GM19468 (cell line): Measurements from ENCODE around the gene FLRT1.

Experiments
- ATAC-seq: cut with Tn5 transposase; IDR thresholded peaks from one replicate; pipeline ENCODE4 v1.9.1; 2021; ENCODE audit warnings: mild to moderate bottlenecking, moderate library complexity, moderate number of reproducible peaks; ENCODE audit not compliant: unreplicated experiment; ENCODE audit errors: extremely low read depth

FLRT1 gene, protein sequence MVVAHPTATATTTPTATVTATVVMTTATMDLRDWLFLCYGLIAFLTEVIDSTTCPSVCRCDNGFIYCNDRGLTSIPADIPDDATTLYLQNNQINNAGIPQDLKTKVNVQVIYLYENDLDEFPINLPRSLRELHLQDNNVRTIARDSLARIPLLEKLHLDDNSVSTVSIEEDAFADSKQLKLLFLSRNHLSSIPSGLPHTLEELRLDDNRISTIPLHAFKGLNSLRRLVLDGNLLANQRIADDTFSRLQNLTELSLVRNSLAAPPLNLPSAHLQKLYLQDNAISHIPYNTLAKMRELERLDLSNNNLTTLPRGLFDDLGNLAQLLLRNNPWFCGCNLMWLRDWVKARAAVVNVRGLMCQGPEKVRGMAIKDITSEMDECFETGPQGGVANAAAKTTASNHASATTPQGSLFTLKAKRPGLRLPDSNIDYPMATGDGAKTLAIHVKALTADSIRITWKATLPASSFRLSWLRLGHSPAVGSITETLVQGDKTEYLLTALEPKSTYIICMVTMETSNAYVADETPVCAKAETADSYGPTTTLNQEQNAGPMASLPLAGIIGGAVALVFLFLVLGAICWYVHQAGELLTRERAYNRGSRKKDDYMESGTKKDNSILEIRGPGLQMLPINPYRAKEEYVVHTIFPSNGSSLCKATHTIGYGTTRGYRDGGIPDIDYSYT

DNA sequence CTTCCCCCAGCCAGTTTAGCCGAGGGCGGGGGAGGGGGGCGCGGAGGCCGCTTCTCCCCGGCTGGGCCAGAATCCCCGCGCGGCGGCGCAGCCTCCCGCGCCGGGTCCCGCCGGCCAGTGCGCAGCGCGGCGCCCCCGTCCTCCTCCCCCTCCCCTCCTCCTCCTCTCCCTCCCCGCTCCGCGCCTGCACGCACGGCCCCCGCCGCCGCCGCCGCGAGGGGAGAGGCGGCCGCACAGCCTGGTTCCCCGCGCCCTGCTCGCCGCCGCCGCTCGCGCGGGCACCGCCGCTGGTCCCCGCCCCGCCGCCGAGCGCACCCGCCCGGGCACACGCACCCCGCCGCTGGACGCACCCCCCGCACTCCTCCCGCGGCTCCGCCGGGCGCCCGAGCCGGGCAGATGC lies at the start of gene FLRT1:
FLRT1 (plus strand) TSS at position 356 of the 400 bp plus-strand sequence. CDS start 80,337 bp downstream, outside the sequence.
- ATAC-seq: no peak

DNA sequence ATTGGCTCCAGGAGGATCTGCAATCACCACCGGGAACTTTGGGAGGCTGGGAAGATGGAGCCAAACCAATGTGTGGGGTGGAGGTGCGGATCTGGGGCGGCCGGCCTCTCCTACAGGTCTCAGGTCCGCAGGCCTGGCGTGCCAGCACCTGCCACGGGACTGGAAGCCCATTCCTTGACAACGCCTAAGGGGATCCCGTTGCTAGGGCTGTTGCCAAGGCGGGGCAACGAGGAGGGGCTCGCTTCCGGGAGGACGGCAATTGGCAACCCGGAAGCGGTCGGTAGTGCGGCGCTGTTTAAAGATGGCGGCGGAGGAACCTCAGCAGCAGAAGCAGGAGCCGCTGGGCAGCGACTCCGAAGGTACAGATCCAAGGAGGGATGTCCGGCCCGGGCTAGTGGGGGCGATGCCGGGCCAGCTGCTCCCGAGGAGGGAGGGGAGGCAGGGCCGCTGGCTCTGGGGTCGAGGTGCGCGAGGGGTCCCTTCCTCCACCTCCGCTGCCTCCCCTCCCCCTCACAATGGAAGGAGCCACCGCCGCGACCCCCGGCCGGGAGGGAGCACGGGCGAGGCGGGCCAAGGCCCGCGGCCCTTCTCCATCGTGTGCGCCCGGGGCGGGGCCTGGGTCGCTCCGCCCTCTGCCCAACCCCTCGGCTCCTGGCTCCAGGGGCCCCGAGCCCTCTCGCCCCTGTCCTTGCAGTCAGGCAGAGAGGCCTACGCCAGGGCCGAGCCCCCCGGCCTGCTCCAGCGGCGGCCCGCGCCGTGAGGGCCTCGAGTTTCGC lies 49.4 kb upstream of the FLRT1 start, which contains the start of gene OTUB1:
OTUB1 (plus strand) TSS at position 283 of the 776 bp plus-strand sequence; CDS start at position 302, 19 bp downstream.
- no peak for ATAC-seq

DNA sequence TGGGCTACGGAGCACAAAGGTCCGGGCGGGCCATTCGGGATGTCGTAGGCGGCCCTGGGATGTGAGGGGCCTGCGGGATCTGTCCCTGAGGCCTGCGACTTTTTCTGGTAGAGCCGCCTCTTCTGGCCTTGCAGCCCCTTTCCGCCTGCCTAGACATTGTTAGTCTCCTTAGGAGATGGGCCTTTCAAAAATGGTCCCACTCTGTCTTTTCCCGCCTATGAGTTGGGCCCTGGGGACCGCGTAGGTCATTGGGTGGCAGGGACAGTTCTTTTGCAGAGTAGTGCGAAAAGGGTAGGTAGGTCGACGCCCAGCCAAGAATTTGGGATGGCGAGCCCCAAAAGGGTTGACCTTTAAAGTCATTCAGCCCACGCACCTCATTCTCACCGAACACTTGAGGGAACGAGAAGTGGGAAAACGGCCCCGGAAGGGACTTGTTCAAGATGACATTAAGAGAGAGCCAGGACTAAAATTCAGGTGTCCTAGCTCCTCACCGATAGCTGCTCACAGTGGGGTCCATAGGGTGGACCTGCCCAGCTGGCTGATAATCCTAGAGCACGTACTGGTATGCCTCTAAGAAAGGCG lies 48.7 kb upstream of the FLRT1 start:
- no peak for ATAC-seq

DNA sequence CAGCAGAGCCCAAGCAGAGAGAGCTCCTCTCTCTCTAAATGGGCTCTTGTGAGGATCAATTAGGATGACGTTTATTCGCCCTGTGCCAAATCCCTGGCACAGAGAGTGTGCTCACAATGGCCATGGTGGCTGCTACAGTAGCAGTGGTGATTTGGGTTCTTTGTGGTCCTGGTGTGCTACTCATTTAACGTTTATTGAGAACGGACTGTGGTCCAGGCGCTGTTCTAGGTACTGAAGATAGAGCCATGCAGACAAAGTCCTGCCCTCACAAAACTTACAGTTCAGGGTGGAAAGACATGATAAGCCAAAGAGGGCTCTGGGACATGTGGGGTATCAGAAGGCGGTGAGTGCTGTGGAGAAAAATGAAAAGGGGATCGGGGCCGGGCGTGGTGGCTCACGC lies 44.2 kb upstream of the FLRT1 start:
- no peak for ATAC-seq

DNA sequence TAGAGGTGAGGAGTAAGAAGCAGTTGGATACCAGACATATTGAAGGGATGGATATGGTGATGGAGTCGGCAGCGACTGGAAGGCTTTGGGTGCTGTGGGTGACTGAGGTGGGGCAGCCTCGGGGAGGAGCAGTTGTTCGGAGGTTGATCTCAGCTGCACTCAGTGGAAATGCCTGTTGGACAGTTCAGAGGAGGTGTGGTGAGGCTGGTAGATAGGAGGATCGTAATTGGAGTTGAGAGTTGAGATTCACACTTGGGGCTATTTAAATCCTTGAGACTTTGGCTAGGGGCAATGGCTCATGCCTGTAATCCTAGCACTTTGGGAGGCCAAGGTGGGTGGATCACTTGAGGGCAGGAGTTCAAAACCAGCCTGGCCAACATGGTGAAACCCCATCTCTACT lies 42.6 kb upstream of the FLRT1 start:
- no peak for ATAC-seq

DNA sequence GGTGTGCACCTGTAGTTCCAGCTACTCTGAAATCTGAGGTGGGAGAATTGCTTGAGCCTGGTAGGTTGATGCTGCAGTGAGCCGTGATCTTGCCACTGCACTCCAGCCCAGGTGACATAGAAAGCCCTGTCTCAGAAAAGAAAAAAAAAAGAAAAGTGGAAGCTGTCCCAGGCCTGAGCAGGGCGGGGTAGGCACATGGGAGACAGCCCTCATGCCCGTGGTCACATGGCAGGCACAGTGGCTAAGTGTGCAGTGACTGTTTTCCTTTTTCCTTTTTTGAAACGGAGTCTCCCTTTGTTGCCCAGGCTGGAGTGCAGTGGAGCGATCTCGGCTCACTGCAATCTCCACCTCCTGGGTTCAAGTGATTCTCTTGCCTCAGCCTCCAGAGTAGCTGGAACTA lies 41.7 kb upstream of the FLRT1 start:
- no peak for ATAC-seq

DNA sequence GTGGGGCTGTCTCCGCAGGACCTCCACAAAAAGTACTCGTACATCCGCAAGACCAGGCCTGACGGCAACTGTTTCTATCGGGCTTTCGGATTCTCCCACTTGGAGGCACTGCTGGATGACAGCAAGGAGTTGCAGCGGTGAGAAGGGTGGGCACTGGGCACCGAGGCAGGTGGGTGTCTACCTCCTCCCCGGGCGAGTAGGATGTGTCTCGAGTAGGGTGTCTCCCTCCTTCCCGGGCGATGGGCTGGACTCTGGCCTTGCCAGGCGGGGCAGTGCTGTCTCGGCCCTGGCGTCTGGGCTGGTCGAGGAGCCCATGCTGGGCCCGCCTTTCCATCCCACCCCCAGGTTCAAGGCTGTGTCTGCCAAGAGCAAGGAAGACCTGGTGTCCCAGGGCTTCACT lies 39.2 kb upstream of the FLRT1 start:
- no peak for ATAC-seq

DNA sequence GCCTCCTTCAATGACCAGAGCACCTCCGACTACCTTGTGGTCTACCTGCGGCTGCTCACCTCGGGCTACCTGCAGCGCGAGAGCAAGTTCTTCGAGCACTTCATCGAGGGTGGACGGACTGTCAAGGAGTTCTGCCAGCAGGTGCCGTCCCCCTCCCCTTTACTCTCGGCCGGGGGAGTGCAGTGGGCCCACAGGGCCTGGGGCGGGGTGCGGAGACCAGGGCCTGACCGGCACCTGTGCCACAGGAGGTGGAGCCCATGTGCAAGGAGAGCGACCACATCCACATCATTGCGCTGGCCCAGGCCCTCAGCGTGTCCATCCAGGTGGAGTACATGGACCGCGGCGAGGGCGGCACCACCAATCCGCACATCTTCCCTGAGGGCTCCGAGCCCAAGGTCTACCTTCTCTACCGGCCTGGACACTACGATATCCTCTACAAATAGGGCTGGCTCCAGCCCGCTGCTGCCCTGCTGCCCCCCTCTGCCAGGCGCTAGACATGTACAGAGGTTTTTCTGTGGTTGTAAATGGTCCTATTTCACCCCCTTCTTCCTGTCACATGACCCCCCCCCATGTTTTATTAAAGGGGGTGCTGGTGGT lies 38.5 kb upstream of the FLRT1 start:
- no peak for ATAC-seq

DNA sequence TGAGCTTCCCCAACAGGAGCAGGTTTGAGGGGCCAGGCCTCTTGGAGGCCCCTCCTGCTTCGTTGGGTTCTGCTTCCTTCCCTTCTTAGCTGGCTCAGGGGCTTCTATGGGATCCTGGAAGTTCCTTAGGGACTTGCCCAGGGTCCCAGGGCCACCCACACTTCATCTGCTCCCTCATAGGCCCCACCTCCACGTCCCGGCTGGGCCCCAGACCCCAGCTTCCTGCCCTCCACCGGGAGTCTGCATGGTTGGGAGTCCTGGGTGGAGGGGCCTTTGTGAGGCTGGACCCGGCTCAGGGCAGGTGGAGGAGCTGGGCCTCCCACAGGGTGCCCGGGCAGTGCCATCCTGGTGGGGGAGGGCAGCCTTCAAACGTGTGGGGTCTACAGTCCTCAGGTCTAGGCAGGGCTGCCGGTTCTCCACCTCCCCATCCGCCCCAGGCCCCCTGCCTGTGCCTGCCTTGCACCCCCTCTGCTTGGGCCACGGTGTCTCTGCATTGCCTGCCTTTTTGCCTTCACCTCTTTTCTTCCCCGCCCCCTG lies 37.9 kb upstream of the FLRT1 start:
- ATAC-seq: no peak

DNA sequence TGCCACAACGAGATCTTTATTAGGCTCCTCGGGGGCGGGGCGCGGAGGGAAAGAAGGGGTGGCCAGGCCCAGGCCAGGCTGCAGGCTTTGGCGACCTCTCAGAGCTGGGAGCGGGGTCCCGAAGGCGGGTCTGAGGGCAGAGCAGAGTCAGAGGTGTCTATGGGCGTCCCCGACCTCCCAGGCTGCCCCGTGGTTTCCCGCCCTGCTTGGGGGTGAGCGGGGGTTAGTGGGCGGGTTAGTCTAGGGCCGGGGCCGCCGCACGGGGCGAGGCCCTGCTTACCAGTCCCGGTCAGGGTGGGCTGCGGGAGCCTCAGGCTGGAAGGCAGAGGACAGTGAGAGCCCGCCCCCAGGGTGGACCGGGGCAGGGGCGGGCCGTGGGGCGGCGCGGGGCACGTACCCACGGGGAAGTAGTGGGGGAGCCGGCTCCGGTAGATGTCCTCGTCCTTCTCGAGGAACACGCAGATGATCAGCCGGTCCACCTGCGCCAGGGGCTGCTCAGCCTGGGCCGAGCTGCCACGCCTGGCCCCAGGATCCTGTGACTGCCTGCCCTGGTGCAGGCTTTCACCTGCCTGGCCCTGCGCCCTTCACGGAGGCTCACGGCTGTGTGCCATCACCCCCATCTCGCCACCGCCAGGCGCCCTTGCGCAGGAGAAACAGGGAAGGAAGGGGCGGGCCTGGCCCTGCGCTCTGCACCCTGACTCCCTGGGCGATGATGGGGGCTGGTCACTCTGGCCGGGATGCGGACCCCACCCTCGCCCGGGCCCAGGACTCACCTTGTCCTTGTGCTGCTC lies 37.0 kb upstream of the FLRT1 start:
- ATAC-seq: no peak

DNA sequence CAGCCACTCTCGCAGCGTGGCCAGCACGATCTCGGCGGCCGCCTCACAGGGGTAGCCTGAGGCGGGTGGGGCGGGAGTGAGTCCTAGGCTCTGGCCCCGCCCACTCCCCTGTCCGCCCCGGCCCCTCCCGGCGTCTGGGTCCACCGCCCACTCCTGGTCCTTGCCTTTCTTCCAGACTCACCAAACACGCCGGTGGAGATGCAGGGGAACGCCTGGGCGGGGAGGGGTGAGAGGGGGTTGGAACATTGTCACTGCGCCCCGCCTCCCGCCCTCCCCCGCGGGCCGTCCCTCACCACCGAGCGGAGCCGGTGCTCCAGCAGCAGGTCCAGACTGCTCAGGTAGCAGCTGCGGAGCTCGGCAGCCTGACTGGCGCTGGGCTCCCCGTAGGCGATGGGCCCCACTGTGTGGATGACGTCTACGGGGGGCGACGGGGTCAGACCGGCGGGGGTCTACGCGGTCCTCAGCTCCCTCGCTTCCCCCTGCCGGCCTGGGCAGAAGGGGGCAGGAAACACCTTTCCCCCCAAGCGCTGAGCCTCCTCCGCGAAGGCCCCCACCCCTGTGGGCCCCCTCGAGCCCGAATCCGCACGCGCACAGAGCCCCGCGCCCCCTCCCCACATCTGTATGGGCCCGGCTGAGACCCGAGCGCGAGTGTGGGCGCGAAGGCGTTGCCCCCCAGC lies 36.2 kb upstream of the FLRT1 start:
- ATAC-seq: no peak

DNA sequence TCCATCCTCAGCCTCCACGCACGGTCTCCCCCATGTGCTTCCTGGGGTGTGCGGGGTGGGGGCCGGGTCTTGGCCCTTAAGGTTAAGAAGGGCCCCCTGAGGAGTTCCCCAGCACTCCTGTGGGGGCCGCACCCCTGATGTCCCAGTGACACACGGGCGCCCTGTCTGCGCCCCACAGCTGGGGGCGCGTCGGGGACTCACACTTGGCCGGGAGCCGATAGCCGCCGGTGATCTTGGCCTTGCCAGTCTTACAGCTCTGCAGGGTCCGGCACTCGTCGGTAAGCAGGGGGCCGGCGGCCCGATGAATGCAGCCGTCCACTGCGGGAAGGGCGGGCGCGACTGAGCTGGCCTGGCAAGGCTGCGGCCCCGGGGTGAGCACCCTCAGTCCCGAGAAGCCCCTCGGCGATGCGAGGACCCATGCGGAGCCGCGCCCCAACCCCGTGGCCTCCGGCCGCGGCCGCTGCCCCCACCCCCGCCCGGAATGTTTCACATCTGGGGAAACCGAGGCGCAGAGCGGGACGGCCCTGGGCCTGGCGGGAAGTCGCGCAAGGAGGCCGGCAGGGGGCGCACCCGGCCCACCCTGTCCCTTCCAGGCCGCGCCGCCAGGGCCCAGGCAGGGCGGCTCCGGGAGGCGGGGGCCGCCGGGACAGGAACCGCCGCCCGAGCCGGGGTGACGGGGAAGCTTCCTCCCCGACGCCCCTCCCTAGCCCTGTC lies 35.5 kb upstream of the FLRT1 start:
- ATAC-seq: no peak

DNA sequence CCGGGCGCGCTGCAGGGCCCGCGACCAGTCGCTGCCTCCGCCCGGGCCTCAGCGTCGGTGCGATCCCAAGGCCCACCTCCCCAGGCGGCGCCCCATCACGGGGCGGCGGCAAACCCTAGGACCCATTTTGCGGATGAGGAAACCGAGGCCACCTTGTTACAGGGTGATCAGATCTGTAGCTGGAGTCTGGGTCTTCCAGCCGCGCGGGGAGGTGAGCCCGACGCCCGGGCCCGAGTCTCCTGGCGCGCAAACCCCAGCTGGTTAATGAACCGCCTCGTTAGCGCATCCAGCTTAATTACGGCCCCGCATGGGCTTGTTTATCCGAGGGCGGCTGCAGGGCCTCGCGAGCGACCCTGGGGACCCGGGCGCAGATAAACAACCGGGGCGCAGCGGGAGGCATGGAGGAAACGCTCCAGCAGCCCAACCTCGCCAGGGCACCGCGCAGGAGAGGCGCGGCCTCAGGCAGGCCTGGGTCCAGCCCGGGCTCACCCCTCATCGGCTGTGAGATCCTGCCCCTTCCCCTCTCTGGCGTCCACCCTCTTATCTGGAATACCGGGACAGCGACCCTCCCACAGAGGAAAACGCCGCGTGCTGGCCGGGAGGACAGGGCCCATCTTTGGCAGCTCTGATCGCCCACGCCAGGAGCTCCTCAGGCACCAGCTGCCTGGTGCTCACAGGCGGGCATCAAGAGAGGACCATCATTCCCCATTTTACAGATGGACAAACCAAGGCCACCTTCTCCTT lies 34.8 kb upstream of the FLRT1 start:
- ATAC-seq: no peak

DNA sequence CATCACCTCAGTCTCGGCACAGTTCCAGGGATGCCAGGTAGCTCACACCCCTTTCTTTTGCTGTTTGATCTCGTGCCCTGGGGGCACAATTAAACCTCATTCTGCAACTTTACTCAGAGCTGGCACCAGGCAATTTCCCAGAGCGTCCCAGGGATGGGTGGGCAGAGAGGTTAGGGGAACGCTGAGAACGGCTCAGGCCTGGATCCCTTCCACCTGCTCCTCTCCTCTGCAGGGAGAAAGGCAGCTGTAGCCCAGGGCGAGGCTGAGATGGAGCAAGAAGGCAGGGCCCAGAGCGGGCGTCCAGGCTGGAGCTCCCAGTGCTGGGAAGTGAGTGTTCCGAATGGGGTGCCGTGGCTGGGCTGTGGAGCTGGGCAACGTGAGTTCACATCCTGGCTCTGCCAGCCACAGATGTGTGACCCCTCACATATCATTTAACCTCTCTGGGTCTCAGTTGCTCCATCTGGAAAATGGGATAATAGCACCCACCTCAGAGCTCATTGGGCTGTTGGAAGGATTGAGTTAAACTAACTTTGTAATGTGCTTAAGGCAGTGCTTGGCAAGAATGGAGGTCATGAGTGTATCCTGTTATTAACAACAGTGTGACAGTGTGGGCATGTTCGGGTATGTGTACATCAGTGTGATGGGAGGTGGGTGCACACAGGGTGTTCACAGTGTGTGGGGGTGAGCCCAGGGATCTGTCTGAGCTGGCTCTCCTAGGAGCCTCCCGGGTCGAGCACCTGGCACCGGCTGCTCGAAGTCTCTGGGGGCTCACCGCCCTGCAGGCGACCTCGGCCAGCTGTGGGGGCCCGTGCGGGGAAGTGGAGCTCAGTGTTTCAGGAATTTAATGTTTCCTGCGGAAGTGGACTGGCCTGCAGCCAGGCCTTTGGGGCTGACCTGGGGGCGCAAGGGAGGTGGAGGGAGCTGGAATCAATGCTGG lies 34.0 kb upstream of the FLRT1 start:
- ATAC-seq: no peak

DNA sequence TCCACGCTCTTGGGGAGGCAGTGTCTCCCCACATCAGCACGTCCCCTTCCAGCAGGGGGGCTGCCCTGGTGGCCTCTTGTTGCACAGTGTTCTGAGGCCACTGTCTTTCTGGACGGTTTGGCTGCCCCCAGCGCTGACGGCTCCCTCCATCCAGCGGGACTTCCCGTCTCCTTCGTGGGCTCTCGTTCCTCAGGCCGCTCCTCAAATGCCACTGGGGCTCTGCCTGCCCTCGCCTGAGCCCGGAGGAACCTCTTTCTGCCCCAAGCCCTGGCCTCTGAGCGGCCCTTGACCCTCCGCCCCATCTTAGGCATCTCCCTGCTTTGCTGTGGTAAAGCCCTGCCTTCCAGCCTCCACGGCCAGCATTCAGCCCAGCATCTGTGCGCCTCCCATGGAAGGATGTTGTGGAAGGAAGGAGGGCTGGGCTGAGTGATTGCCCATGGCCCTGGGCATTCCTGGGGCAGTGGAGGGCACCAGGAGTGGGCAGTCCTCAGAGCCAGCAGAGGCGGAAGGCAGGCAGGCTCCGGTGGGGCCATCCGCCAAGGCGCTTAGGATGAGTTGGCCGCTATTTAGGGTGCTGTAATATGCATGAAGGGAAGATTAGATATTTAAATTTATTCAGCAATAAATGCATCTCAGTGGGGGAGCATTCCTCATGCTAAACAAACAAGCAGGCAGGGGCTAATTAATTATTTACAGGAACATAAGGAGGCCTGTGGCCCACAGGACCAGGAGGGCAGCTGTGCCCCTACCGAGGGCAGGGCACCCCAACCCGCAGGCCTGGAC lies 31.7 kb upstream of the FLRT1 start:
- no peak for ATAC-seq
